ENCODE data around the gene C2orf80.

DNA sequence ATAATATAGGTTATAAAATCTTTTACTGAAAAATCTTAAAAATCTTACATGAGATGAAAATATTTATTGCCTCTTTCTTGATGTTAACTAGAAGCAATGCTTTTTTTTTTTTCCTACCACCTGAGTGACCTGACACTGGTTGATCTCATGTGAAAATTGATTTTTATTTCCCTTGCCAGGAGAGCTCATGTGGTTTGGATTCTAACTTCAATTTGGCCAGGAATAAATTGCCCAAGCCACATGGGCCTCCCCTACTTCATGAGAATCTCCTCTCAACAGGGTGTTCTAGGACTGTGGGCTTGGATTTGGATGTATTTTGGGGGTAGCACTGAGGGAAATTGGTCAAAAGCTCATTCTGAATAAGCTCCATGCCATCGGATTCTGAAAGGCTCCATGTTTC, 45.0 kb upstream of the C2orf80 start:
- TF ChIP-seq, protein P1, sequence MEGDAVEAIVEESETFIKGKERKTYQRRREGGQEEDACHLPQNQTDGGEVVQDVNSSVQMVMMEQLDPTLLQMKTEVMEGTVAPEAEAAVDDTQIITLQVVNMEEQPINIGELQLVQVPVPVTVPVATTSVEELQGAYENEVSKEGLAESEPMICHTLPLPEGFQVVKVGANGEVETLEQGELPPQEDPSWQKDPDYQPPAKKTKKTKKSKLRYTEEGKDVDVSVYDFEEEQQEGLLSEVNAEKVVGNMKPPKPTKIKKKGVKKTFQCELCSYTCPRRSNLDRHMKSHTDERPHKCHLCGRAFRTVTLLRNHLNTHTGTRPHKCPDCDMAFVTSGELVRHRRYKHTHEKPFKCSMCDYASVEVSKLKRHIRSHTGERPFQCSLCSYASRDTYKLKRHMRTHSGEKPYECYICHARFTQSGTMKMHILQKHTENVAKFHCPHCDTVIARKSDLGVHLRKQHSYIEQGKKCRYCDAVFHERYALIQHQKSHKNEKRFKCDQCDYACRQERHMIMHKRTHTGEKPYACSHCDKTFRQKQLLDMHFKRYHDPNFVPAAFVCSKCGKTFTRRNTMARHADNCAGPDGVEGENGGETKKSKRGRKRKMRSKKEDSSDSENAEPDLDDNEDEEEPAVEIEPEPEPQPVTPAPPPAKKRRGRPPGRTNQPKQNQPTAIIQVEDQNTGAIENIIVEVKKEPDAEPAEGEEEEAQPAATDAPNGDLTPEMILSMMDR (IDR thresholded peaks at IDR 0.05; ENCODE audit: extremely low read depth in 1 of 2, insufficient read depth in 1 of 2, low read depth in 1 of 2, low read length in 2 of 2), result no peak
- no peak for TF ChIP-seq POLR2AphosphoS5 (IDR thresholded peaks at IDR 0.05; ENCODE audit: insufficient read depth, low read depth, low read length)
